ENCODE measurements around the gene TRAPPC12.

TRAPPC12 gene

GRCh38 chr2:3387644-3388411 is 8.3 kb downstream of the TRAPPC12 start:
- DNase-seq = no peak
- Mint-ChIP-seq H3K4me3 (no peak overlapping the region), H3K36me3 (ENCODE audit: low read depth) (peaks cover 56% of the 10 kb centered on the region), H3K9me3 (no peaks in the 10 kb centered on the region), H3K4me1 (no peaks in the 10 kb centered on the region), H3K27ac (no peak overlapping the region), H3K27me3 (ENCODE audit: low read depth, poor library complexity) (no peaks in the 10 kb centered on the region)
- TF ChIP-seq CTCF (IDR thresholded peaks at IDR 0.05) = no peak

- H3K36me3 Mint-ChIP-seq (ENCODE audit: low read depth) = peaks cover 58% of the 10 kb centered on the region
- no peak for DNase-seq
- no peaks in the 10 kb centered on the region for H3K27me3 Mint-ChIP-seq (ENCODE audit: low read depth, poor library complexity)
- no peaks in the 10 kb centered on the region for H3K4me1 Mint-ChIP-seq
- no peak overlapping the region for H3K27ac Mint-ChIP-seq
- no peaks in the 10 kb centered on the region for H3K9me3 Mint-ChIP-seq
- TF ChIP-seq CTCF (IDR thresholded peaks at IDR 0.05) = no peak
- H3K4me3 Mint-ChIP-seq = no peak overlapping the region
Observed at GRCh38 chr2:3388412-3388738, 8.9 kb downstream of the TRAPPC12 start.

- no peak for DNase-seq
- Mint-ChIP-seq H3K9me3 (peaks cover 6% of the 10 kb centered on the region), H3K4me1 (no peaks in the 10 kb centered on the region), H3K27me3 (ENCODE audit: low read depth, poor library complexity) (no peaks in the 10 kb centered on the region), H3K27ac (no peak overlapping the region), H3K36me3 (ENCODE audit: low read depth) (peaks cover 66% of the 10 kb centered on the region), H3K4me3 (no peak overlapping the region)
- no peak for TF ChIP-seq CTCF (IDR thresholded peaks at IDR 0.05)
Observed at GRCh38 chr2:3389193-3389592, 9.7 kb downstream of the TRAPPC12 start.

GRCh38 chr2:3390041-3390440 is 10.5 kb downstream of the TRAPPC12 start:
- DNase-seq = no peak
- no peaks in the 10 kb centered on the region for H3K4me1 Mint-ChIP-seq
- no peaks in the 10 kb centered on the region for H3K27me3 Mint-ChIP-seq (ENCODE audit: low read depth, poor library complexity)
- TF ChIP-seq CTCF (IDR thresholded peaks at IDR 0.05) = no peak
- peaks cover 75% of the 10 kb centered on the region for H3K36me3 Mint-ChIP-seq (ENCODE audit: low read depth)
- no peak overlapping the region for H3K27ac Mint-ChIP-seq
- H3K4me3 Mint-ChIP-seq = no peak overlapping the region
- peaks cover 14% of the 10 kb centered on the region for H3K9me3 Mint-ChIP-seq

GRCh38 chr2:3392216-3392615 is 12.7 kb downstream of the TRAPPC12 start:
- H3K27ac Mint-ChIP-seq = no peak overlapping the region
- H3K27me3 Mint-ChIP-seq (ENCODE audit: low read depth, poor library complexity) = peaks cover under 1% of the 10 kb centered on the region
- TF ChIP-seq CTCF (IDR thresholded peaks at IDR 0.05) = no peak
- DNase-seq = no peak
- no peaks in the 10 kb centered on the region for H3K4me1 Mint-ChIP-seq
- H3K36me3 Mint-ChIP-seq (ENCODE audit: low read depth) = peaks cover 90% of the 10 kb centered on the region
- peaks cover 36% of the 10 kb centered on the region for H3K9me3 Mint-ChIP-seq
- no peak overlapping the region for H3K4me3 Mint-ChIP-seq

- H3K9me3 Mint-ChIP-seq = peaks cover 50% of the 10 kb centered on the region
- H3K36me3 Mint-ChIP-seq (ENCODE audit: low read depth) = peaks cover 81% of the 10 kb centered on the region
- no peak for TF ChIP-seq CTCF (IDR thresholded peaks at IDR 0.05)
- peaks cover 20% of the 10 kb centered on the region for H3K4me1 Mint-ChIP-seq
- no peak overlapping the region for H3K27ac Mint-ChIP-seq
- H3K4me3 Mint-ChIP-seq = no peak overlapping the region
- peaks cover 2% of the 10 kb centered on the region for H3K27me3 Mint-ChIP-seq (ENCODE audit: low read depth, poor library complexity)
- no peak for DNase-seq
Observed at GRCh38 chr2:3396920-3397559, 17.5 kb downstream of the TRAPPC12 start.
